ENCODE measurements around the gene VWA7. TPM values are rescaled to one million over a fixed set of nuclear protein-coding genes. Genes with fewer than 3 reads are reported as not detected.
"Not testable (repeated sequence)": the region's sequence is repeated elsewhere in the genome, so short reads cannot be mapped to it uniquely, and the experiment has no call there.

VWA7 gene, protein sequence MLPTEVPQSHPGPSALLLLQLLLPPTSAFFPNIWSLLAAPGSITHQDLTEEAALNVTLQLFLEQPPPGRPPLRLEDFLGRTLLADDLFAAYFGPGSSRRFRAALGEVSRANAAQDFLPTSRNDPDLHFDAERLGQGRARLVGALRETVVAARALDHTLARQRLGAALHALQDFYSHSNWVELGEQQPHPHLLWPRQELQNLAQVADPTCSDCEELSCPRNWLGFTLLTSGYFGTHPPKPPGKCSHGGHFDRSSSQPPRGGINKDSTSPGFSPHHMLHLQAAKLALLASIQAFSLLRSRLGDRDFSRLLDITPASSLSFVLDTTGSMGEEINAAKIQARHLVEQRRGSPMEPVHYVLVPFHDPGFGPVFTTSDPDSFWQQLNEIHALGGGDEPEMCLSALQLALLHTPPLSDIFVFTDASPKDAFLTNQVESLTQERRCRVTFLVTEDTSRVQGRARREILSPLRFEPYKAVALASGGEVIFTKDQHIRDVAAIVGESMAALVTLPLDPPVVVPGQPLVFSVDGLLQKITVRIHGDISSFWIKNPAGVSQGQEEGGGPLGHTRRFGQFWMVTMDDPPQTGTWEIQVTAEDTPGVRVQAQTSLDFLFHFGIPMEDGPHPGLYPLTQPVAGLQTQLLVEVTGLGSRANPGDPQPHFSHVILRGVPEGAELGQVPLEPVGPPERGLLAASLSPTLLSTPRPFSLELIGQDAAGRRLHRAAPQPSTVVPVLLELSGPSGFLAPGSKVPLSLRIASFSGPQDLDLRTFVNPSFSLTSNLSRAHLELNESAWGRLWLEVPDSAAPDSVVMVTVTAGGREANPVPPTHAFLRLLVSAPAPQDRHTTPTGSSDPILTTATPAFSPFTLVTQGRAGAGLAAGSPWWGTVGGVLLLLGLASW
- 1 to 10 TPM; 1.6 to 1.9 TPM for total RNA-seq

DNA sequence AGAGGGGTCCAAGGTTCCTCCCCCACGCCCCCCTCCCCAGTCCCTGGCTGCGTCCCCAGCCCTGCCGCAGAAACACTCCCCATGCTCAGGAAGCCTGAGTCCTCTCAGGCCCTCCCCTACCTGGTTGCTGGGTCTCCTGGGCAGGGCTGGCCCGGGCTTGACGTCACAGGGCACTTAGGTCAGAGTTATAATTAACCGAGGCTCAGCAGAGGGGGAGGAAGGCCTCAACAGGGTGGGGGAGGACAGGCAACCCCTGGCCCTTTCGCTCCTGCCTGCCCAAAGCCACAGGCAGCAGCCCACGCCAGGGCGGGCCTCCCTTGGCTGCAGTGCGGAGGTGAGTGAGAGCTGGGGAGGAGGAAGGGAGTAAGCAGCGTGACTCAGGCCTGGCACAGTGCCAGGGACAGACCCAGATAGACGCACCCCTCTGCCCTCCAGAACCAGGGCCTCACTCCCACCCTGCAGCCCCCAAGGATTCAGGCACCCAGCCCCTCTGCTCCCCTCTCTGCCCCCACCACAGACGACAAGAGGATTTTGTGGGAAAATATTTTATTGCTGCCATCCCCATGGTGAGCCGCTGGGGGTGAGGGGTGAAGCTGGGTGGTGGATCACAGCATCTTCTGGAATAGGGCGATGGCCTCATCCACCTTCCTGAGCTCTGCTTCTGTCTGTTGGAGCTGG, at the start of gene VWA7:
TSS of gene VWA7 (minus strand) at position 340 of the 678 bp plus-strand sequence. CDS start 549 bp downstream, outside the sequence.
- CTCF ChIA-PET = interaction anchor here (1.2 to 1.6 kb wide), 2 partner anchors 14 to 55 kb away, joined by 3 to 6 read pairs; no protein-coding TSS in a partner anchor
- POLR2A ChIA-PET = interaction anchor here (0.6 to 1.0 kb wide), 3 partner anchors 13 to 273 kb away, joined by 3 to 5 read pairs (median 4); partner anchors contain the start of gene LSM2

DNA sequence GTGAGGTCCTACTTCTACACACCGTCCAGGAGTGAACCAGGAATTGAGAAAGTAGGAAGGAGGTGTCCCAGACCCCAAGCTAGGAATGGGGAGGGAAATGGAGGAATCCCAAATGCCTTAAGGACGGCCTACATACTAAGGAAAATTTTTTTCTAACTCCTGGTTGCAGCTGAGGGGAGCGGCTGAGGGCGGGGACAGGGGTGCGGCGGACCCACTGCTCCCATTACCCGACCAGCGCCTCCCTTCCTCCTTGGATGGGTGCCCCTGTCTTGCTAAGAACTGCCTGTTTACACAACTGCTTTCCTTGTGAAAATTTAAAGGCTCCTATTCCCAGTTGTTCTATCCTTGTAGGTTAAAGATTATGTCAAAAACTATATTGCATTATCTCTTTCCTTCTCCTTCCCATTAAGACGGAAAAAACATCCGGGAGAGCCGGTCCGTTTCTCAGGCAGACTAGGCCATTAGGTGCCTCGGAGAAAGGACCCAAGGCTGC, 49.7 kb upstream of the VWA7 start:
- POLR2A ChIA-PET = interaction anchor here (0.6 to 2.6 kb wide), 11 partner anchors 12 to 267 kb away, joined by 3 to 12 read pairs (median 3); partner anchors contain the start of genes ABHD16A, BAG6, HSPA1A and HSPA1L
- CTCF ChIA-PET = interaction anchor here (0.9 to 2.1 kb wide), 7 partner anchors 9 to 97 kb away, joined by 3 to 8 read pairs (median 4); partner anchors contain the start of genes DDAH2, HSPA1A, HSPA1L and LSM2

DNA sequence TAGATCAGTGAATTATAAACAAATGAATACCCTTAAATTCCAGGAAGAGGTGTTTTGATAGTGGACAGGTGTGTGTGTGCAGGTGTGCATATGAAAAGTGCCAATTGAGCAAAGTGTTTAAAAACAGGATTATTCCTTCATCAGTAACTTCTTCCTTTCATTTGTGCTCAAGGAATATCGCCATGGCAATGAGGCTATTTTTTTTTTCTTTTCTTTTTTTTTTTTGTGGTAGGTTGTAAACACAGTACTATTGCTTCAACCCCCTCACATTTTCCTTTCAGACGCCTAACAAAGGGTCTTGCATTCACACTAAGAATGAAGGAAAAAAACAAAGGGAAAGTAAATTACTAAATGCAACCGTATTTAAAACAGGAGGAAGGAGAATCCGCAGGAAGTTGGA, 48.4 kb upstream of the VWA7 start:
- CTCF ChIA-PET = no interaction called here
- POLR2A ChIA-PET = interaction anchor here (1.2 to 2.6 kb wide), 2 partner anchors 11 to 85 kb away, joined by 7 to 12 read pairs; partner anchors contain the start of genes HSPA1A, HSPA1L and MSH5

DNA sequence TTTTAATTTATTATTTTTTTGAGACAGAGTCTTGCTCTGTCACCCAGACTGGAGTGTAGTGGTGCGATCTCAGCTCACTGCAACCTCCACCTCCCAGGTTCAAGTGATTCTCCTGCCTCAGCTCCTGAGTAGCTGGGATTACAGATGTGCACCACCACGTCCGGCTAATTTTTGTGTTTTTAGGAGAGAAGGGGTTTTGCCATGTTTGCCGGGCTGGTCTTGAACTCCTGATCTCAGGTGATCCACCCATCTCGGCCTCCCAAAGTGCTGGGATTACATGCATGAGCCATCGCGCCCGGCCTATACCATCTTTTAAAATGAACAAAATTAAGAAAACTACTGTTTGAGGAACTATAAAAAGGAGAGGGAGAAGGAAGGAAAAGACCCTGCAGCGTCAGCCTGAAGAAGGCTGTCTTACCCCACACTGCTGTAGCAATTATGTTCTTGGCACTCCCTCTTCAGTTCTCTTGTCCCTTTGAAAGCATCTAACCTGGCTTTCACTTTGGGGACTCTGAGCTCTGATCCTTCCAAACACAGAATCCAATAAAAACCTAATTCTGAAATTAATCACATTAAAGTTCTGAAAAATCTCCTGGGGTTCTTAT, 46.6 kb upstream of the VWA7 start:
- CTCF ChIA-PET = interaction anchor here (2.2 kb wide), 1 partner anchor 7 kb away, joined by 9 read pairs; no protein-coding TSS in a partner anchor
- POLR2A ChIA-PET = interaction anchor here (2.4 kb wide), 1 partner anchor 11 kb away, joined by 10 read pairs; no protein-coding TSS in a partner anchor

DNA sequence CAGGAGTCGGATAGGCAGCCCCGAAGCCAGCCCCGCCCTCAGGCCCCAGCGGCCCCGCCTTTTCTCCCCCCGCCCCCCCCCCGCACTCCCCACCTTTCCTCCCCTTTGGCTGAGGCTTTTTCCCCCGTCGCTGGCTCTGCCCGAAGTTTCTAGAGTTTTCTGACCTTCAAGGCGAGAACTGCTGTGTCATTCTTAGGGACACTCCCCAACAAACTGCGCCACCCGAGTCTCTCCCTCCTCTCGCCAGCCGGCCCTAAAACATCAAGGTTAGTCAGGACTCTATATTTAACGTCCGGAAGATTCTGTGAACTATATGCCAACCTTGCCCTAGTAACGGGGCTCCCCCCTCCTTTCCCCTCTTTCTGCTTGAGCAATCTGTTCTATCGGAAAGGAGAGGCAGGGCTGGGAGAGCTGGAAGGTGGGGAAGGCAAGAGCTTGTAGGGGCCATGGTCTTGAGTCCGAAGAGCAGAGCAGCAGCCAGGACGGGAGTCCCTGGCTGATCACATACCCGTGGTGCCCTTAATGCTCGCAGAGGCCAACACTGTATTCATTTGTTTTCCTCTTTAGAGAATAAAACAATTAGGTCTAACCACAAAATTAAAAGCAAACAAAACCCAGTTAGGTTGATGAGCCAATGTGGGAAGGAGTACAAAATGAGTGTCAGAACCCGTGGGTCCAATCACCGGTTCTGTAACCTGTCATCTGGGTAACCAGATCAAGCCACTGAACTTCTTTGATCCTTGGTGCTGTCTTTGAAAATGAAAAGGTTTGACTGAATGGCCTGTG, 45.1 kb upstream of the VWA7 start:
- ChIA-PET POLR2A (interaction anchor here (1.4 to 2.4 kb wide), 2 partner anchors 9 to 10 kb away, joined by 3 to 10 read pairs; no protein-coding TSS in a partner anchor), CTCF (interaction anchor here (1.0 to 2.2 kb wide), 6 partner anchors 8 to 164 kb away, joined by 3 to 9 read pairs (median 4); partner anchors contain the start of gene LSM2)

DNA sequence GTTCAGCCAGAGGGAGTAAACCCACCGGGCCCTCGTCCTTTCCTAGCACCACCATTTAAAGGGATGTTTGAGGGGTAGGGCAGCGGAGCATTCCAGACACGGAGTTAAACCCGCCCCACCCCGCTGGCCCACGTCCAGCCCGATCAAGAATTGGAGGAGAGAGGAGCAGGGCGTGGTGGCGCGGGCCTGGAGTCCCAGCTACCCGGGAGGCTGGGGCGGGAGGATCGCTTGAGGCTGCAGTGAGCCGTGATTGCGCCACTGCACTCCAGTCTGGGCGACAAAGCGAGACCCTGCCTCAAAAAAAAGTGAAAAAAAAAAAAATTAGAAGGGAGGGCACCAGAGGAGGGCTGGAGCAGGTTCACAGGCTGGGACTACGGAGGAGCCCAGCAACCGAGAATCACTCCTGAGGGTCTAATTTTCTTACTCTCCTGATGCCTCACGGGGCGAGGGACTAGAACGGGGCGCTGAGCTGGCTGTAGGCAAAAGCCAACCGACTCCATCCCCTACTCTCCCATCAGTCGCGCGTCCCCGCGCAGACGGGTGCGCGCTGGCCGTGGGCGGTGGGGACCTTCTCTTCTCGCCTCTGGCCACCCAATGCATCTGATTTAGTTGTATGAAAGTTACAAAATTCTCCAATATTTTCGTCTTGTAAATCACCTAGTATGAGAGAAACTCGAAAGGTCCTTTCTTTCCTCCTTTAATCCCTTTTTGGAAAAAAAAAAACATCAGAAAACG, 44.3 kb upstream of the VWA7 start:
- CTCF ChIA-PET = interaction anchor here (1.8 to 2.2 kb wide), 3 partner anchors 9 to 10 kb away, joined by 4 to 9 read pairs (median 5); no protein-coding TSS in a partner anchor
- POLR2A ChIA-PET = interaction anchor here (1.4 to 2.4 kb wide), 2 partner anchors 8 to 11 kb away, joined by 3 to 10 read pairs; no protein-coding TSS in a partner anchor

DNA sequence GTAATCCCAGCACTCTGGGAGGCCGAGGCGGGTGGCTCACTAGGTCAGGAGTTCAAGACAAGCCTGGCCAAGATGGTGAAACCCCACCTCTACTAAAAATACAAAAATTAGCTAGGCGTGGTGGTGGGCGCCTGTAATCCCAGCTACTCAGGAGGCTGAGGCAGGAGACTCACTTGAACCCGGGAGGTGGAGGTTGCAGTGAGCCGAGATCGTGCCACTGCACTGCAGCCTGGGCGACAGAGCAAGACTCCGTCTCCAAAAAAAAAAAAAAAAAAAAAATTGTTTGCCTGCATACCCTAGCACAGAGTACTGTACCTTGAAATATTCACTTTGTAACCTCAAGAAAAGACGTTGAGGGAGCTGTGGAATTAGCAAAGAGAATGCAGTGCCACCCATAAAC, 43.3 kb upstream of the VWA7 start:
- POLR2A ChIA-PET = not testable (repeated sequence)

DNA sequence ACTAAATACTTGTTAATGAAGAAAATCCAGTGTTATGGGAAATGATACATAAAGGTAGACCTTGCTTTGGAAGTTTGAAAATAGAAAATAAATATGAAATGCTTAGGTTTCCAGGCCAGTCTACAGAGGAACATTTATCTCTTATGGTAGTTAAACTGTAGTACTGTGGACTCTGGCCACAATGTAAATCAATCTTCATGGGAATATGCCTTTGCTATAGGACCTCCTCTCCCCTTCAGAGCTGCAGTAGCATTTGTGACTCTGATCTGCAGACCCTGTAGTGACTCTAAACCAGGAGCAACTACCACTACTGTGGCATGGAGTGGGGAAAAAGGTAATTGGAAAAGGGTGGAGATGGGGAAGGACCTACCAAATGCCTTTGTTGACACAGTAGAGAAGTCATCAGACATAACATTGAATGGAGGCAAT, 42.8 kb upstream of the VWA7 start:
- ChIA-PET POLR2A (no interaction called here), CTCF (interaction anchor here (0.7 to 1.0 kb wide), 3 partner anchors 95 to 240 kb away, joined by 3 to 5 read pairs (median 3); no protein-coding TSS in a partner anchor)

More for the DNA sequence above, 43.3 kb upstream of the VWA7 start:
- CTCF ChIA-PET = interaction anchor here (0.7 to 1.0 kb wide), 2 partner anchors 181 to 240 kb away, joined by 3 to 5 read pairs; no protein-coding TSS in a partner anchor

DNA sequence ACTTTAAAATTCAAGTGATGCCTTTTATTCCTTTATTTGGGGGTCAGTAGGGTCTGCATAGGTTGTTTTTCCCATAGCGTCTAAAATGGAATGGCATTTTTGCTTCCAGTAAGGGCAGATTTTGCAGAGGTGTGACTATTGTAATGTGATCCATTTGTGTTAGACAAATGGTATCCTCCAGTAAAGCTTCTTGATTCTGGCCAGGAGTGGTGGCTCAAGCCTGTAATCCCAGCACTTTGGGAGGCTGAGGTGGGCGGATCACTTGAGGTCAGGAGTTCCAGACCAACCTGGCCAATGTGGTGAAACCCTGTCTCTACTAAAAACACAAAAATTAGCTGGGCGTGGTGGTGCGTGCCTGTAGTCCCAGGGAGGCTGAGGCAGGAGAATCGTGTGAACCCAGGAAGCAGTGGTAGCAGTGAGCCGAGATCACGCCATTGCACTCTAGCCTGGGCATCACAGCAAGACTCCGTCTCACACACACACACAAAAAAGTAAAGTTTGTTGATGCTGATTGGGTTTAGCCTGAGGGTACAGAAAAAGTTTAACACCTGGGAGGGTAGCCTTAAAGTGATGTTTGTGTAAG, 40.9 kb upstream of the VWA7 start:
- ChIA-PET POLR2A (interaction anchor here (0.6 to 1.4 kb wide), 4 partner anchors 9 to 166 kb away, joined by 3 to 4 read pairs (median 4); partner anchors contain the start of genes BAG6 and LSM2), CTCF (interaction anchor here (1.0 to 1.7 kb wide), 2 partner anchors 10 to 20 kb away, joined by 3 to 6 read pairs; partner anchors contain the start of gene HSPA1B)

DNA sequence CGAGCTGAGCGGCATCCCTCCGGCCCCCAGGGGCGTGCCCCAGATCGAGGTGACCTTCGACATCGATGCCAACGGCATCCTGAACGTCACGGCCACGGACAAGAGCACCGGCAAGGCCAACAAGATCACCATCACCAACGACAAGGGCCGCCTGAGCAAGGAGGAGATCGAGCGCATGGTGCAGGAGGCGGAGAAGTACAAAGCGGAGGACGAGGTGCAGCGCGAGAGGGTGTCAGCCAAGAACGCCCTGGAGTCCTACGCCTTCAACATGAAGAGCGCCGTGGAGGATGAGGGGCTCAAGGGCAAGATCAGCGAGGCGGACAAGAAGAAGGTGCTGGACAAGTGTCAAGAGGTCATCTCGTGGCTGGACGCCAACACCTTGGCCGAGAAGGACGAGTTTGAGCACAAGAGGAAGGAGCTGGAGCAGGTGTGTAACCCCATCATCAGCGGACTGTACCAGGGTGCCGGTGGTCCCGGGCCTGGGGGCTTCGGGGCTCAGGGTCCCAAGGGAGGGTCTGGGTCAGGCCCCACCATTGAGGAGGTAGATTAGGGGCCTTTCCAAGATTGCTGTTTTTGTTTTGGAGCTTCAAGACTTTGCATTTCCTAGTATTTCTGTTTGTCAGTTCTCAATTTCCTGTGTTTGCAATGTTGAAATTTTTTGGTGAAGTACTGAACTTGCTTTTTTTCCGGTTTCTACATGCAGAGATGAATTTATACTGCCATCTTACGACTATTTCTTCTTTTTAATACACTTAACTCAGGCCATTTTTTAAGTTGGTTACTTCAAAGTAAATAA, 40.2 kb upstream of the VWA7 start:
- POLR2A ChIA-PET = interaction anchor here (0.6 to 1.4 kb wide), 3 partner anchors 9 to 165 kb away, joined by 3 to 4 read pairs (median 3); partner anchors contain the start of genes BAG6 and LSM2
- CTCF ChIA-PET = interaction anchor here (1.0 to 1.7 kb wide), 2 partner anchors 10 to 20 kb away, joined by 3 to 6 read pairs; partner anchors contain the start of gene HSPA1B

DNA sequence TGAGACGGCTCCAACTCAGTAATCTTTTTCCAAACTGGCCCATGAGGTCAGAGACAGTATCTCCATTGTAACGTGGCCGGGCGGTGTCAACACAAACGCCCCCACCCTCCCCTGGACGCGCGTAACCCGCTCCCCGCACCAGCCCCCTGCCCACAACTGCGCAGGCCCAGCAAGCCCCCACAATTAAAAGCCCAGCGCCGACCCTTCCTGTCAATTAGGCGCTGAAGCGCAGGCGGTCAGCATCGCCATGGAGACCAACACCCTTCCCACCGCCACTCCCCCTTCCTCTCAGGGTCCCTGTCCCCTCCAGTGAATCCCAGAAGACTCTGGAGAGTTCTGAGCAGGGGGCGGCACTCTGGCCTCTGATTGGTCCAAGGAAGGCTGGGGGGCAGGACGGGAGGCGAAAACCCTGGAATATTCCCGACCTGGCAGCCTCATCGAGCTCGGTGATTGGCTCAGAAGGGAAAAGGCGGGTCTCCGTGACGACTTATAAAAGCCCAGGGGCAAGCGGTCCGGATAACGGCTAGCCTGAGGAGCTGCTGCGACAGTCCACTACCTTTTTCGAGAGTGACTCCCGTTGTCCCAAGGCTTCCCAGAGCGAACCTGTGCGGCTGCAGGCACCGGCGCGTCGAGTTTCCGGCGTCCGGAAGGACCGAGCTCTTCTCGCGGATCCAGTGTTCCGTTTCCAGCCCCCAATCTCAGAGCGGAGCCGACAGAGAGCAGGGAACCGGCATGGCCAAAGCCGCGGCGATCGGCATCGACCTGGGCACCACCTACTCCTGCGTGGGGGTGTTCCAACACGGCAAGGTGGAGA, 38.1 kb upstream of the VWA7 start, which contains the start of the genes HSPA1A and HSPA1L:
TSS of gene HSPA1A (plus strand) at position 519 of the 814 bp plus-strand sequence. CDS start at position 733, 214 bp downstream.
TSS of gene HSPA1L (minus strand) at position 259 of the 814 bp plus-strand sequence. CDS start 3,311 bp downstream, outside the sequence.
- POLR2A ChIA-PET = interaction anchor here (0.5 to 2.6 kb wide), 7 partner anchors 8 to 274 kb away, joined by 3 to 12 read pairs (median 4); partner anchors contain the start of genes DDAH2, HSPA1B and LSM2
- CTCF ChIA-PET = interaction anchor here (0.7 to 1.9 kb wide), 4 partner anchors 10 to 19 kb away, joined by 3 to 7 read pairs (median 4); partner anchors contain the start of genes HSPA1B and VARS1

DNA sequence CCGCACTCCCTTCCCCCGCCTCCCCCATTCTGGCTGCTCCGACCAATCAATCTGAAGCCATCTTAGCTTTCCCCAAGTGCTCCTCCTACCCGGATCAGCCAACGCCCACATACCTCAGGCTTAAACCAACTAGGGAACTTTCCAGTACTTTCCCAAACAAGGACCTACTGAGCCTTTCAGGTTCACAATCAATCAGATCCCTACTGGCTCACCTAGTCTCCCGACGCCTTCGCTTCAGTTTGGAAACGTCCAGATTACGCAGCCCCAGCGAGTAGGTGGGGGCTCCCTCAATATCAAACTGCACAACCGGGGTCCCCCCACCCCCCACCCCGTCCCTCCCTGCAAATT, 37.5 kb upstream of the VWA7 start:
- ChIA-PET CTCF (interaction anchor here (1.6 to 2.1 kb wide), 3 partner anchors 9 to 19 kb away, joined by 4 to 8 read pairs (median 7); partner anchors contain the start of genes HSPA1B and VARS1), POLR2A (interaction anchor here (1.0 to 2.6 kb wide), 6 partner anchors 8 to 273 kb away, joined by 3 to 12 read pairs (median 4); partner anchors contain the start of genes DDAH2, HSPA1B and LSM2)

DNA sequence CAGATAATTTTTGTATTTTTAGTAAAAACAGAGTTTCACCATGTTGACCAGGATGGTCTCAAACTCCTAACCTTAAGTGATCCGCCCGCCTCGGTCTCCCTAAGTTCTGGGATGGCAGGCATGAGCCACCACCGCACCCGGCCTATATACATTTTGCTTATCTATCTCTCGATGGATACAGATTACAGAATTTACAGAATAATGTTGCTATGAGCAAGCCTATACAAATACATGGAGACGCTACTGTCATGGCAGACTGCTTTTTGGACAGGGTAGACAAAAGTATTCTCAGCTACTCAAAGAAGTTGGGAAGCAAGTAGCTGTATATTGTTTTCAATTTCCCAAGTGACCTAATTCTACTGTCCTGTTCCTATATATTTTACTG, 36.3 kb upstream of the VWA7 start:
- ChIA-PET CTCF (interaction anchor here (1.2 to 2.1 kb wide), 2 partner anchors 9 to 13 kb away, joined by 5 to 8 read pairs; partner anchors contain the start of gene HSPA1B), POLR2A (interaction anchor here (0.6 to 2.6 kb wide), 9 partner anchors 8 to 236 kb away, joined by 3 to 12 read pairs (median 4); partner anchors contain the start of gene HSPA1B)

Measured in activated CD8-positive, alpha-beta memory T cell treated with anti-CD3 and anti-CD28 coated beads for 36 hours (primary cell).